HG02798 (cell line): Measurements from ENCODE around the gene PAIP2B.
"Not testable (repeated sequence)": the region's sequence is repeated elsewhere in the genome, so short reads cannot be mapped to it uniquely, and the experiment has no call there.

Source experiments
- ATAC-seq: cut with Tn5 transposase; IDR thresholded peaks from one replicate; pipeline ENCODE4 v1.9.1; 2021; ENCODE audit warnings: mild to moderate bottlenecking; ENCODE audit not compliant: unreplicated experiment, poor library complexity

The PAIP2B gene, protein sequence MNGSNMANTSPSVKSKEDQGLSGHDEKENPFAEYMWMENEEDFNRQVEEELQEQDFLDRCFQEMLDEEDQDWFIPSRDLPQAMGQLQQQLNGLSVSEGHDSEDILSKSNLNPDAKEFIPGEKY

DNA sequence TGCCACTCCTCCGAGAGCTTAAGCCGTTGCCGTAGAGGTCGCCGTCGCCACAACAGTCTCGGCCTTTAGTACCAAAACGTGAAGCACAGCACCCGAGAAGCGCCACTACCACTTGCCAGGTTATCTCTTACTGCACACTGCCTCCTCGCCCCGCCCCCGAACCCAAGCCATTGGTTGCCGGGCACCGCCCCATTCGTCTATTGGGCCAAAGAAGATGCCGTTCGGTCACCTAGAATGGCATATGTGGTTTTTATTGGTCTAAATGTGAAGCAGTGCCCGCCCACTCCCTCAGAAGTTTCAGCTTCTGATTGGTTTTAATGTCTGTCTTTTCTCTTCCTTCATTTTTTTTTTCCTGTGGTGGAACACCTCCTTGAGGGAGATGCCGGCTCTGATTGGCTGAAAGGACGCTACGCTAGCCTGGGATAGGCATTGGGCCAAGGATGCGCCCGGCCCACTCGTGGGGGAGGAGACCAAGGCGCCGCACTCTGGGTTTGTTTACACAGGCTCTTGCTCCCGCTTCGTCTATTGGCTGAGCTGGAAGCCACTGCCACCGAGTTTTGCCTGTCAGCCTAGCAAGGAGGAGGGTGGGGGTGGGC is at the start of gene PAIP2B:
Gene PAIP2B, minus strand, starts transcription at position 139 of the 596 bp plus-strand sequence. CDS start 24,514 bp downstream, outside the sequence.
- peak; percentile 97 for ATAC-seq

DNA sequence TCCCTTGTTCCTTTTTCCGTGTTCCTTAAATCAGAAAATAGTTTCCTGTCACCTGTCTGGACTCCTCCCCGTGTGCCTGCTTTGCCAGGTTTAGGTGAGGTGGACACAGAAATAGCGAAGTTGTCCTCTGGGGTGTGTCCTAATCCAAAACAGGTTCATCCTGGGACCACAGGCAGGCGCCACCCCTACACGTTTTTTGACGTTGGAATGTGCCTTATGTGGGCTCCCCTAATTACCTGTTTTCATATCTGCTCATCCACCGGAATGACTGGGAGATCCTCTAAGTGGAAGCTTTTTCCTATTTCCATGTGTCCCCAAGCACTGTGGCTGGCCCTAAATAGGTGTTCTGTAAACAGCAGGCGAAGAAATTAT is 49.0 kb upstream of the PAIP2B start:
- ATAC-seq, result no peak

- no peak for ATAC-seq
Observed at GRCh38 chr2:71269511-71270090, 42.7 kb upstream of the PAIP2B start.

- ATAC-seq, result no peak
Observed at GRCh38 chr2:71263386-71263785, 36.5 kb upstream of the PAIP2B start.

DNA sequence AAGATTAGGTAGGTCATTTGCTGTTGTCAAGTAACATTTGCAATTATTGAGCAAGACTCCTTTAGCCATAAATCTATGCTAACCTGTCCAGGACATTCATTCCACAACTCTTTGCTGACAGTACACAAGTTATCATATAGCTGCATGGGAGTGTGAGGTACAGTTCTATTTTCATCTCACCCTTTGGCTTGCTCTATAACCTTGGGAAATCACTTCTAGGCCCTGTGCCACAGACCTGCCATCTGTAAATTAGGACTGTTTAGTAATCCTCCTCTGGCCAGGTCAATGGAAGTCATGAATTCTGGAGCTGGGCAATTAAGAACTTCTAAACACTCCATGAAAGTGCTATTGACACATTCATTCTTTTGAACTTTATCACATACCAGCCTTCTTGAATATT is 34.6 kb upstream of the PAIP2B start:
- ATAC-seq, result no peak

DNA sequence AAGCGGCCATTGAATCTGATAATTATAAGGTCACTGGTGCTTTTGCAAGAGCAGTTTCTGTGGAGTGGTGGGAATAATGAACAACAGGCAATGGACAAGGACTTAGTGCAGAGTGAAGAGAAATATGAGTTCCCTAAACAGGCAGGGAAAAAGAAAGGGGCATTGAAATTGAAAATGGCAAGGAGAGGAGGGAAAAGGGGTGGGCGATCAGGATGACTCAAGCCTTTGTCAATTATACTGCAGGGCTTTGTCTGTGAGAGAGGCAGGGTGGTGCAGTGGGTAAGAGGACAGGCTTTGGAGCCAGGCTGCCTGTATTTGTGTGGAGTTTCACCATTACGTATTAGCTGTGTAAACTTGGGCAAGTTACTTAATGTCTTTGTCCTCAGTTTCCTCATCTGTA is 29.5 kb upstream of the PAIP2B start:
- no peak for ATAC-seq

DNA sequence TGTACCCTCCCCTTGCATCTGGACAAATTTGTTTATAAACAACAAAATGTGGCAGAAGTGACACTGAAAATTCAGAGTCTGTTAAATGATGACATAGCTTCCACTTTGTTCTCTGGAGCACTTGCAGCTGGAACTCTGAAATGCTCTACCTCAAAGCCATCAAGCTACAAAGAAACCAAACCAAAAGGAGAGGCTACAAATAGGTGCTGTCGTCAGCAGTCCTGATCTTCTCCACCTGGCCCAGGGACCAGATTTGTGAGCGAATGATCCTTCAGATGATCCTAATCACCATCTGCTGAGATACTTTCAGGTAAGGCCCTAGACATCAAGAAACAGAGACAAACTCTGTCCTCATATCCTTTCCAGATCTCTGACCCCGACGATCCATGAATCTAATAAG is 27.9 kb upstream of the PAIP2B start:
- no peak for ATAC-seq

DNA sequence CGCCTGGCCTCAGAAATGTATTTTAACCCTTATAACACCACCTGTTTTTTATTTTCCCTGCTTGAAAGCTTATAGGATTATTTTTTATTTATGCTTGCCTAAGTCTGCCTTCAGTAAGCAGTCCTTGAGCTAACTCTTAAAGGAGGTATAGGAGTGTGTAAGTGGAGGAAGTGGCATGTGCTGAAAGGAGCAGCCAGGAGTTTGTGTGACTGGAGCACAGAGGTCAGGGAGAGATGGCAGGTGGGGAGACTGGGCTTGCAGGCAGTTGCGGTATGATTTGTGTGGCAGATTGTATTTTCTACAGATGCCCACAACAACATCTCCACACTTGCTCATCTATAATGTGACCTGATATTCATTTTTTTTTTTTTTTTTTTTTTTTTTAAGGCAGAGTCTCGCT is 27.2 kb upstream of the PAIP2B start:
- no peak for ATAC-seq

DNA sequence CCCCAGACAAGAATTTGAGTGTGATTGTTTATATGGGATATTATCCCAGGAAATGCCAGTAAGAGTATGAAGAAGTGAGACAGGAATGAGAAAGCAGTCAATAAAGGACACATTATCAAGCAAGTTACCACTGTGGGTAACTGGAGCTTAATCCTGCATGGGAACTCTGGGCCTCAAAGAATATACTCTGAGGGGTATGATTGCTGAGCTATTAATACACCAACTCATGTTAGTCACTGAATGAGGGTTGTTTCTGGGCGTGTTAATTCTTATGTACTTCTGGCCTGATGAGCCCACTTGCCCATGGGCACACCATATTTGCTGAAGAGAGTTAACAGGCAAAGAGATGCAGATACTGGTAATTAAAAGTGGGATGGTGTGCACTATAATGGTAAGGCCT is 26.6 kb upstream of the PAIP2B start:
- no peak for ATAC-seq

DNA sequence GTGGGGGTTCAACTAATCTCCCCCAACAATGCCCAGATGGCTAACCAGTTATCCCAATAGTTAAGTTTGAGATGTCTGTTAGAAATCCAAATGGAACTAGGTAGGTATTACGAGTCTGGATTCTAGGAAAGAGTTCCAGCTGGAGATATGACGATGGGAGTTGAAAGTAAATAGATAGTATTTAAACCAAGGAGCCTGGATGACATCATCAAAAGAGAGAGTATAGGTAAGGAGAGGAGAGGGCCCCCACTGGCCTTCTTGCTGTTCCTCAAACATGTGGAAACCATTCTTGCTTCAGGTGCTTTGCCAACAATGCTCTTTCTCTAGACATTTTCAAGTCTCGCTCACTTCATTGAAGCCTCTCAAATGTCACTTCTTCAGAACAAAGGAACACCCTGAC is 26.0 kb upstream of the PAIP2B start:
- ATAC-seq, result no peak

GRCh38 chr2:71250935-71251334 is 24.0 kb upstream of the PAIP2B start:
- no peak for ATAC-seq

DNA sequence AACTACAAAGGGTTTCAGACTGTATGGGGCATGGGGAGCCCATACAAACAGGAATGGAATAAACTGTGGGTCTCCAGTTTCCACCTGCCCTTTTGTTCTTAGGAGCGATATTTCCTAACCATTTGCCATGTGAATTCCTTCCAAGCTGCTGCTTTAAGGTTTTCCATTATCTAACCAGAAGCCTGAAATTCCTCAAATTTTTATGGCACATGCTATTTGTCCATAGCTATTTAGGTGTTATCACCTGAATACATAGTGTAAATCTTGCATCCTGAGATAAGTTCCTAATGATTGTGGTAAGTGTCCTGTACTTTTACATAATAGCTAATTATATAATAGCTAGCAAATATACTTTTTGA is 17.4 kb upstream of the PAIP2B start:
- ATAC-seq, result no peak

DNA sequence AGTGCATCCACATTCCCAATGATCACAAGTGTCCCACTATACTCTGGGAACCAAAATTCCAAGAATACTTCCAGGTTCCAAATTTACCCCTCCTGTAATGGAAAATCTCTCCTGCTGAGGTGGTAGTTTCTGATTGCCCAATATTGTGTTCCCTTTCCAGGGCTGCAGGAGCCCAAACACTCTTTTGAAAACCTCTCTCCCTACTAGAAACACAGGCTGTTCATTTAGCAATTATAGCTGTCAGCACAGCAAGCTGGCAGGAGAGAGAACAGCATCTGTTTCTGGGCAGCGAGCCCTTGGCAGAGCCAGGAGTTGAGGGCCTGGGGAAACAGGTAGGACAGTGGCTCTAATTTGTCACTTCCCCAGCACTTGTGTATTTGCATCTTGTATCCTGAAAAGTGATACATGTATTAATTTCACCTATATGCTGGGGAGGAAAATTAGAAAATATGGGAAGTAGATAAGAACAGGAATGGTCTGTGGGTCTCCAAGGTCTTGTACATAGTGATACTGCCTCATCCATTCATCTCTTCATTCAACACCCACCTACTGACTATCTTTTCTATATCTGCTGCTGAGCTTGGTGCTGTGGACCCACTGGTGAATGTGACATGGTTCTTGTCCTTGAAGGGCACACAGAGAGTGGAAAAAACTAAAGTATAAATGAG is 16.9 kb upstream of the PAIP2B start:
- no peak for ATAC-seq

- no peak for ATAC-seq
Observed at GRCh38 chr2:71240794-71241193, 13.9 kb upstream of the PAIP2B start.

GRCh38 chr2:71238089-71238488 is 11.2 kb upstream of the PAIP2B start:
- no peak for ATAC-seq

GRCh38 chr2:71235930-71236587 is 9.2 kb upstream of the PAIP2B start:
- ATAC-seq, result peak; percentile 36

DNA sequence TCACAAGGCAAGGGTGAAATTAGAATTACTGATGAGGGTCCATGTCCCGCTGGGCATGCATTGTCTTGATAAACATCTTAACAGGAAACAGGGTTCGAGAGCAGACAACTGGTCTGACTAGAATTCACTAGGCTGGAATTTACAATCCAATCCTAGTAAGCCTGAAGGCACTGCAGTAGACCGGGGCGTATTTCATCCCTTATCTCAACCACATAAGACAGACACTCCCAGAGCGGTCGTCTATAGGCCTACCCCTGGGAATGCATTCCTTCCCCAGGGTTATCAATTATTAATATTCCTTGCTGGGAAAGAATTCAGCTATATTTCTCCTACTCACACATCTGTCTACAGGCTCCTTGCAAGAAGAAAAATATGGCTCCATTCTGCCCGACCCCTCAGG is 6.2 kb upstream of the PAIP2B start:
- ATAC-seq, result not testable (repeated sequence)

DNA sequence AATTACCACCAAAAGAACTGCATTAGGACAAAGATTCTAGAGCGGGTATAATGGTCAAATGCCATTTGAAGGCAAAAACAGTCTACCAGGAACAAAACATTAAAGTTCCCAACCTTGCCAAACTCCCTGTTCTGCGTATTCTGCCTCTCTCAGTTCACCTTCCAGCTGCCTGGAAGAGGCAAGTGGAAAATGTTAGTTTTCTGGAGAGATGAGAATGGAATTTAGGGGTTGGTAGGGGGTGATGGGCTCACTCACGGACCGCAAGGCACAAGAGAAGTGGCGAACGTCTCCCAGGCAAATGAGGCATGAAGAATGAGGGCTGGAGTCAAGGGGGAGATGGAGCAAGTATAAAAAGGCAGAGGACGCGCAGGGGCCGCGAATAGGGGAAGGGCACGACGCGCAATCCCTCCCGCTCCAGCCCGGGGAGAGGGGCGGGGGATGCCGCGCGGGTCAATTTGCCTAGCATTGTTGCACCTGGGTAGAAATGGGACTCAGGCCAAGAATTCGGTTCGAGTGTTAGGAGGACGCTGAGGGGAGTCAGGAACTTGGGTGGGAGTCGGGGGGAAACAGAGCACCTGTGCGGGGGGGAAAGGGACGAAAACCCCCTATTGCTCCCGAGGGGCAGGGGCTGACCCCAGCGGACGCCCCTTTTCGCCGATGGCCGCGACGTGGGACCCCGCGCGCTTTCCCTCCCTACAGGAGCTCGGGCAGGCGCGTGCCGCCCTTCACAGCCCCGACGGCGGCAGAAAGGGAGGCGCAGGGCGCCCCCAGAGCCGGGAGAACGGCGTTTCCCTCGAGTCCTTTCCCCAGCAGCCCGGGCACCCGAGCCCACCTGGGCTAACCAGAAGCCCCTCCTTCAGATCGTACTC is 573 bp downstream of the PAIP2B start:
- no peak for ATAC-seq

- no peak for ATAC-seq
Observed at GRCh38 chr2:71224935-71225334, 2.0 kb downstream of the PAIP2B start.

DNA sequence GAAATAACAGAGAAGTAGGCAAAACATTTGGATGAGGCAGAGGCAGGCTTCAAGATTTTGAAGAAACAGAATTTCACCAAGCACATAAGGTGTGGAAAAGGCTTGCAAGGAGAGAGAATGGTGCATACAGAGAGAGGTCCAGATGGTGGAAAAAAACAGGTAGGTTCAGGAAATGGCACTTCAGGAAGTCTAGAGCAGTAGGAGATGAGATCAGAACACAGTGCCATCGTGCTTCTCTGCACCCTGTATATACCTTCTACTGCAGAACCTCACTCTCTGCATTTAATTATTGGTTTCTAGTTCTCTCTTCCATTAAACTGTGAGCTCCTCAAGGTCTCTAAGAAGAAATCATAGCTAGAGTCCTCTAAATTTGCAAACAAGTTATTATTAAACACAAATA is 2.4 kb downstream of the PAIP2B start:
- no peak for ATAC-seq
